ENCODE data around the gene METTL2A. TPM values are rescaled to one million over a fixed set of nuclear protein-coding genes. Genes with fewer than 3 reads are reported as not detected.
"Not testable (repeated sequence)": the region's sequence is repeated elsewhere in the genome, so short reads cannot be mapped to it uniquely, and the experiment has no call there.

Gene METTL2A
- polyA plus RNA-seq (2013, experiment 1 of 2), result 20.9 TPM
- polyA plus RNA-seq (2013, experiment 2 of 2), result 17.5 TPM

GRCh38 chr17:62423647-62424461 is at the start of gene METTL2A:
Gene METTL2A (plus strand): TSS chr17:62423897. CDS start chr17:62423903, 6 bp downstream.
- H3K27ac ChIP-seq (ENCODE audit: low read depth, low read length, severe bottlenecking), result peak within 1 kb of the TSS; percentile 41
- peak within 1 kb of the TSS; percentile 64 for H3K4me3 ChIP-seq (ENCODE audit: extremely low read depth, insufficient read depth, low read length, poor library complexity, severe bottlenecking)
- H3K4me1 ChIP-seq (ENCODE audit: control insufficient read depth, insufficient read depth, low read length, poor library complexity, severe bottlenecking); H3K9me3 ChIP-seq (ENCODE audit: control insufficient read depth, low read length): not testable (repeated sequence)
- WGBS, 2 experiments (ENCODE audit: insufficient coverage in 2 of 2), result 1 to 2% methylated on average over 40 to 42 of the region's 58 CpGs
- H3K36me3 ChIP-seq (ENCODE audit: control insufficient read depth, insufficient read depth, low read length), result peaks cover 25% of the 10 kb centered on the region

GRCh38 chr17:62380253-62380652 is 43.4 kb upstream of the METTL2A start, which contains the start of gene EFCAB3:
Gene EFCAB3 (plus strand): TSS chr17:62380553. CDS start chr17:62382980, 2,427 bp downstream.
- WGBS, 2 experiments (ENCODE audit: insufficient coverage in 2 of 2), result 88% methylated on average over 2 of the region's 3 CpGs; no CpG with 5 or more reads in 1 of the 2 experiments
- Histone ChIP-seq H3K9me3 (ENCODE audit: control insufficient read depth, low read length) (no peaks in the 10 kb centered on the region), H3K4me1 (ENCODE audit: control insufficient read depth, insufficient read depth, low read length, poor library complexity, severe bottlenecking) (no peaks in the 10 kb centered on the region), H3K27ac (ENCODE audit: low read depth, low read length, severe bottlenecking) (no peak within 1 kb of the TSS), H3K4me3 (ENCODE audit: extremely low read depth, insufficient read depth, low read length, poor library complexity, severe bottlenecking) (no peak within 1 kb of the TSS), H3K36me3 (ENCODE audit: control insufficient read depth, insufficient read depth, low read length) (no peaks in the 10 kb centered on the region)

GRCh38 chr17:62381561-62381960 is 42.1 kb upstream of the METTL2A start:
- H3K27ac ChIP-seq (ENCODE audit: low read depth, low read length, severe bottlenecking), result no peak overlapping the region
- H3K36me3 ChIP-seq (ENCODE audit: control insufficient read depth, insufficient read depth, low read length), result no peaks in the 10 kb centered on the region
- no peaks in the 10 kb centered on the region for H3K9me3 ChIP-seq (ENCODE audit: control insufficient read depth, low read length)
- WGBS, 2 experiments (ENCODE audit: insufficient coverage in 2 of 2), result 86 to 93% methylated on average over 13 to 15 of the region's 18 CpGs
- no peaks in the 10 kb centered on the region for H3K4me1 ChIP-seq (ENCODE audit: control insufficient read depth, insufficient read depth, low read length, poor library complexity, severe bottlenecking)
- no peak overlapping the region for H3K4me3 ChIP-seq (ENCODE audit: extremely low read depth, insufficient read depth, low read length, poor library complexity, severe bottlenecking)

- Histone ChIP-seq H3K27ac (ENCODE audit: low read depth, low read length, severe bottlenecking) (no peak overlapping the region), H3K4me3 (ENCODE audit: extremely low read depth, insufficient read depth, low read length, poor library complexity, severe bottlenecking) (no peak overlapping the region), H3K36me3 (ENCODE audit: control insufficient read depth, insufficient read depth, low read length) (no peaks in the 10 kb centered on the region), H3K9me3 (ENCODE audit: control insufficient read depth, low read length) (no peaks in the 10 kb centered on the region), H3K4me1 (ENCODE audit: control insufficient read depth, insufficient read depth, low read length, poor library complexity, severe bottlenecking) (no peaks in the 10 kb centered on the region)
- 83% methylated on average over 1 of the region's 1 CpG; no CpG with 5 or more reads in 1 of the 2 experiments for WGBS, 2 experiments (ENCODE audit: insufficient coverage in 2 of 2)
Observed at GRCh38 chr17:62388856-62389255, 34.8 kb upstream of the METTL2A start.

- no CpG with 5 or more reads among the region's 1 CpG for WGBS, 2 experiments (ENCODE audit: insufficient coverage in 2 of 2)
- Histone ChIP-seq H3K4me1 (ENCODE audit: control insufficient read depth, insufficient read depth, low read length, poor library complexity, severe bottlenecking) (no peaks in the 10 kb centered on the region), H3K36me3 (ENCODE audit: control insufficient read depth, insufficient read depth, low read length) (no peaks in the 10 kb centered on the region), H3K27ac (ENCODE audit: low read depth, low read length, severe bottlenecking) (no peak overlapping the region), H3K4me3 (ENCODE audit: extremely low read depth, insufficient read depth, low read length, poor library complexity, severe bottlenecking) (no peak overlapping the region), H3K9me3 (ENCODE audit: control insufficient read depth, low read length) (no peaks in the 10 kb centered on the region)
Observed at GRCh38 chr17:62392908-62393307, 30.8 kb upstream of the METTL2A start.

GRCh38 chr17:62398891-62399290 is 24.8 kb upstream of the METTL2A start:
- no CpG with 5 or more reads among the region's 1 CpG for WGBS, 2 experiments (ENCODE audit: insufficient coverage in 2 of 2)
- no peaks in the 10 kb centered on the region for H3K4me1 ChIP-seq (ENCODE audit: control insufficient read depth, insufficient read depth, low read length, poor library complexity, severe bottlenecking)
- no peak overlapping the region for H3K27ac ChIP-seq (ENCODE audit: low read depth, low read length, severe bottlenecking)
- H3K36me3 ChIP-seq (ENCODE audit: control insufficient read depth, insufficient read depth, low read length), result no peaks in the 10 kb centered on the region
- no peak overlapping the region for H3K4me3 ChIP-seq (ENCODE audit: extremely low read depth, insufficient read depth, low read length, poor library complexity, severe bottlenecking)
- H3K9me3 ChIP-seq (ENCODE audit: control insufficient read depth, low read length), result no peaks in the 10 kb centered on the region

- H3K4me3 ChIP-seq (ENCODE audit: extremely low read depth, insufficient read depth, low read length, poor library complexity, severe bottlenecking), result no peak overlapping the region
- H3K4me1 ChIP-seq (ENCODE audit: control insufficient read depth, insufficient read depth, low read length, poor library complexity, severe bottlenecking), result no peaks in the 10 kb centered on the region
- no peaks in the 10 kb centered on the region for H3K36me3 ChIP-seq (ENCODE audit: control insufficient read depth, insufficient read depth, low read length)
- H3K9me3 ChIP-seq (ENCODE audit: control insufficient read depth, low read length), result no peaks in the 10 kb centered on the region
- H3K27ac ChIP-seq (ENCODE audit: low read depth, low read length, severe bottlenecking), result no peak overlapping the region
- WGBS, 2 experiments (ENCODE audit: insufficient coverage in 2 of 2), result no CpG with 5 or more reads among the region's 2 CpGs
Observed at GRCh38 chr17:62405451-62405850, 18.2 kb upstream of the METTL2A start.

- not testable (repeated sequence) for H3K36me3 ChIP-seq (ENCODE audit: control insufficient read depth, insufficient read depth, low read length); H3K4me1 ChIP-seq (ENCODE audit: control insufficient read depth, insufficient read depth, low read length, poor library complexity, severe bottlenecking); H3K9me3 ChIP-seq (ENCODE audit: control insufficient read depth, low read length); H3K27ac ChIP-seq (ENCODE audit: low read depth, low read length, severe bottlenecking); H3K4me3 ChIP-seq (ENCODE audit: extremely low read depth, insufficient read depth, low read length, poor library complexity, severe bottlenecking)
- WGBS, 2 experiments (ENCODE audit: insufficient coverage in 2 of 2), result no CpG with 5 or more reads among the region's 1 CpG
Observed at GRCh38 chr17:62413090-62413489, 10.6 kb upstream of the METTL2A start.

- WGBS, 2 experiments (ENCODE audit: insufficient coverage in 2 of 2), result no CpG with 5 or more reads among the region's 2 CpGs
Observed at GRCh38 chr17:62426214-62426613, 2.5 kb downstream of the METTL2A start.

GRCh38 chr17:62435251-62435650 is 11.6 kb downstream of the METTL2A start:
- H3K9me3 ChIP-seq (ENCODE audit: control insufficient read depth, low read length); H3K4me1 ChIP-seq (ENCODE audit: control insufficient read depth, insufficient read depth, low read length, poor library complexity, severe bottlenecking); H3K4me3 ChIP-seq (ENCODE audit: extremely low read depth, insufficient read depth, low read length, poor library complexity, severe bottlenecking); H3K27ac ChIP-seq (ENCODE audit: low read depth, low read length, severe bottlenecking): not testable (repeated sequence)
- H3K36me3 ChIP-seq (ENCODE audit: control insufficient read depth, insufficient read depth, low read length), result peaks cover 11% of the 10 kb centered on the region
- no CpG with 5 or more reads among the region's 4 CpGs for WGBS, 2 experiments (ENCODE audit: insufficient coverage in 2 of 2)

More at GRCh38 chr17:62426214-62426613, 2.5 kb downstream of the METTL2A start:
- H3K4me1 ChIP-seq (ENCODE audit: control insufficient read depth, insufficient read depth, low read length, poor library complexity, severe bottlenecking); H3K9me3 ChIP-seq (ENCODE audit: control insufficient read depth, low read length); H3K4me3 ChIP-seq (ENCODE audit: extremely low read depth, insufficient read depth, low read length, poor library complexity, severe bottlenecking); H3K27ac ChIP-seq (ENCODE audit: low read depth, low read length, severe bottlenecking): not testable (repeated sequence)
- H3K36me3 ChIP-seq (ENCODE audit: control insufficient read depth, insufficient read depth, low read length), result peaks cover 28% of the 10 kb centered on the region

GRCh38 chr17:62441181-62441580 is 17.5 kb downstream of the METTL2A start:
- H3K27ac ChIP-seq (ENCODE audit: low read depth, low read length, severe bottlenecking); H3K4me3 ChIP-seq (ENCODE audit: extremely low read depth, insufficient read depth, low read length, poor library complexity, severe bottlenecking); H3K9me3 ChIP-seq (ENCODE audit: control insufficient read depth, low read length); H3K4me1 ChIP-seq (ENCODE audit: control insufficient read depth, insufficient read depth, low read length, poor library complexity, severe bottlenecking): not testable (repeated sequence)
- WGBS, 2 experiments (ENCODE audit: insufficient coverage in 2 of 2), result 78% methylated on average over 4 of the region's 6 CpGs; no CpG with 5 or more reads in 1 of the 2 experiments
- peaks cover 52% of the 10 kb centered on the region for H3K36me3 ChIP-seq (ENCODE audit: control insufficient read depth, insufficient read depth, low read length)

Data from mesodermal cell (in vitro differentiated cells).